ENCODE results near the gene RALGAPA2.

RALGAPA2 gene

GRCh38 chr20:20606050-20606449, 106.4 kb downstream of the RALGAPA2 start:
- H3K36me3 ChIP-seq (ENCODE audit: low read length): no peaks in the 10 kb centered on the region
- no peaks in the 10 kb centered on the region for H3K9me3 ChIP-seq (ENCODE audit: insufficient read depth, low read length)
- H4K20me1 ChIP-seq (ENCODE audit: low read depth, low read length): no peaks in the 10 kb centered on the region
- no peak overlapping the region for H3K4me2 ChIP-seq (ENCODE audit: low read depth, low read length, poor library complexity, severe bottlenecking)
- no peaks in the 10 kb centered on the region for H3K27me3 ChIP-seq (ENCODE audit: low read length)
- H3F3A ChIP-seq (ENCODE audit: insufficient read depth): no peaks in the 10 kb centered on the region
- no peak overlapping the region for H2AFZ ChIP-seq (ENCODE audit: low read depth, low read length, severe bottlenecking)
- no peak overlapping the region for H3K9ac ChIP-seq (ENCODE audit: low read length)
- no peaks in the 10 kb centered on the region for H3K9me2 ChIP-seq (replicated peaks; ENCODE audit: insufficient read depth, low read length)
- H3K4me3 ChIP-seq (ENCODE audit: insufficient read depth, low read length, poor library complexity, severe bottlenecking): no peak overlapping the region
- no peak for TF ChIP-seq CTCF (IDR thresholded peaks at IDR 0.05; ENCODE audit: insufficient read depth, low read length, poor library complexity, severe bottlenecking)
- TF ChIP-seq EZH2phosphoT487 (conservative IDR thresholded peaks at IDR 0.05; ENCODE audit: low read length): no peak
- H3K79me2 ChIP-seq (ENCODE audit: insufficient read depth, low read length): no peaks in the 10 kb centered on the region
- H3K27ac ChIP-seq (ENCODE audit: low read depth, low read length): no peak overlapping the region

- no peaks in the 10 kb centered on the region for H3F3A ChIP-seq (ENCODE audit: insufficient read depth)
- no peaks in the 10 kb centered on the region for H3K36me3 ChIP-seq (ENCODE audit: low read length)
- H3K79me2 ChIP-seq (ENCODE audit: insufficient read depth, low read length): no peaks in the 10 kb centered on the region
- no peak overlapping the region for H3K4me2 ChIP-seq (ENCODE audit: low read depth, low read length, poor library complexity, severe bottlenecking)
- H3K27ac ChIP-seq (ENCODE audit: low read depth, low read length): no peak overlapping the region
- no peaks in the 10 kb centered on the region for H3K9me2 ChIP-seq (replicated peaks; ENCODE audit: insufficient read depth, low read length)
- H3K9ac ChIP-seq (ENCODE audit: low read length): no peak overlapping the region
- TF ChIP-seq EZH2phosphoT487 (conservative IDR thresholded peaks at IDR 0.05; ENCODE audit: low read length) (no peak), CTCF (IDR thresholded peaks at IDR 0.05; ENCODE audit: insufficient read depth, low read length, poor library complexity, severe bottlenecking) (no peak)
- no peak overlapping the region for H2AFZ ChIP-seq (ENCODE audit: low read depth, low read length, severe bottlenecking)
- H4K20me1 ChIP-seq (ENCODE audit: low read depth, low read length): no peaks in the 10 kb centered on the region
- no peaks in the 10 kb centered on the region for H3K27me3 ChIP-seq (ENCODE audit: low read length)
- no peak overlapping the region for H3K4me3 ChIP-seq (ENCODE audit: insufficient read depth, low read length, poor library complexity, severe bottlenecking)
- H3K9me3 ChIP-seq (ENCODE audit: insufficient read depth, low read length): no peaks in the 10 kb centered on the region
These were observed 107.5 kb downstream of the RALGAPA2 start for GRCh38 chr20:20604907-20605306.

GRCh38 chr20:20604357-20604756, 108.1 kb downstream of the RALGAPA2 start:
- Histone ChIP-seq H3K9me2 (replicated peaks; ENCODE audit: insufficient read depth, low read length) (no peaks in the 10 kb centered on the region), H3K9me3 (ENCODE audit: insufficient read depth, low read length) (no peaks in the 10 kb centered on the region)
- TF ChIP-seq CTCF (IDR thresholded peaks at IDR 0.05; ENCODE audit: insufficient read depth, low read length, poor library complexity, severe bottlenecking) (no peak), EZH2phosphoT487 (conservative IDR thresholded peaks at IDR 0.05; ENCODE audit: low read length) (no peak)

More at GRCh38 chr20:20604357-20604756, 108.1 kb downstream of the RALGAPA2 start:
- H3F3A ChIP-seq (ENCODE audit: insufficient read depth): no peaks in the 10 kb centered on the region
- no peaks in the 10 kb centered on the region for H4K20me1 ChIP-seq (ENCODE audit: low read depth, low read length)
- no peak overlapping the region for H3K4me2 ChIP-seq (ENCODE audit: low read depth, low read length, poor library complexity, severe bottlenecking)
- H3K36me3 ChIP-seq (ENCODE audit: low read length): no peaks in the 10 kb centered on the region
- H3K27ac ChIP-seq (ENCODE audit: low read depth, low read length): no peak overlapping the region
- no peaks in the 10 kb centered on the region for H3K79me2 ChIP-seq (ENCODE audit: insufficient read depth, low read length)
- H3K27me3 ChIP-seq (ENCODE audit: low read length): no peaks in the 10 kb centered on the region
- H3K4me3 ChIP-seq (ENCODE audit: insufficient read depth, low read length, poor library complexity, severe bottlenecking): no peak overlapping the region
- H2AFZ ChIP-seq (ENCODE audit: low read depth, low read length, severe bottlenecking): no peak overlapping the region
- H3K9ac ChIP-seq (ENCODE audit: low read length): no peak overlapping the region
